C4-2B (cell line): ENCODE results near the gene EIF2AK2.

Experiments used
- ZFX ChIP-seq: fragments of 450-650 bp; IDR thresholded peaks from 2 replicates; pipeline ENCODE4 v1.6.1; 2017
- TF ChIP-seq, protein P1 (sequence below): fragments of 450-650 bp; conservative IDR thresholded peaks from 2 replicates; pipeline ENCODE4 v1.5.1; 2017; ENCODE audit warnings: mild to moderate bottlenecking

DNA sequence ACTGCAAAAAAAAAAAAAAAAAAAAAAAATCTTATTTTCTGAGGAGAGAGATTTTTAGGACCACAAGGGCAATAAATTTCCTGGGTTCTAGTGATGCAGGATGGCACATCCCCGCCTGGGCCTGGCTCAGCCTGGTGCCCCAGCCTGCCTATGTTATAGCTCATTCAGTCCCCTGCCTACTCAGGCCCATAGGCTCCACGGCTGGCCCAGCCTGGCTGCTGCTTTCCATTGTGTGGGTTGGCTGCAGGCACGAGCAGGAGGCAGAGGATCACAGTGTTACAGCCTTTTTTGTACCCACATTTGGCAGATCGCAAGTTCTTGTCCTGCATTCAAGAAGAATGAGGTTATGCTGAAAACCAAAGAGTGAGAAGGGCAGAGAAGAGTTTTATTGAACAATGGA lies 34.5 kb upstream of the EIF2AK2 start:
- TF ChIP-seq, protein P1, sequence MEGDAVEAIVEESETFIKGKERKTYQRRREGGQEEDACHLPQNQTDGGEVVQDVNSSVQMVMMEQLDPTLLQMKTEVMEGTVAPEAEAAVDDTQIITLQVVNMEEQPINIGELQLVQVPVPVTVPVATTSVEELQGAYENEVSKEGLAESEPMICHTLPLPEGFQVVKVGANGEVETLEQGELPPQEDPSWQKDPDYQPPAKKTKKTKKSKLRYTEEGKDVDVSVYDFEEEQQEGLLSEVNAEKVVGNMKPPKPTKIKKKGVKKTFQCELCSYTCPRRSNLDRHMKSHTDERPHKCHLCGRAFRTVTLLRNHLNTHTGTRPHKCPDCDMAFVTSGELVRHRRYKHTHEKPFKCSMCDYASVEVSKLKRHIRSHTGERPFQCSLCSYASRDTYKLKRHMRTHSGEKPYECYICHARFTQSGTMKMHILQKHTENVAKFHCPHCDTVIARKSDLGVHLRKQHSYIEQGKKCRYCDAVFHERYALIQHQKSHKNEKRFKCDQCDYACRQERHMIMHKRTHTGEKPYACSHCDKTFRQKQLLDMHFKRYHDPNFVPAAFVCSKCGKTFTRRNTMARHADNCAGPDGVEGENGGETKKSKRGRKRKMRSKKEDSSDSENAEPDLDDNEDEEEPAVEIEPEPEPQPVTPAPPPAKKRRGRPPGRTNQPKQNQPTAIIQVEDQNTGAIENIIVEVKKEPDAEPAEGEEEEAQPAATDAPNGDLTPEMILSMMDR = no peak
- no peak for TF ChIP-seq ZFX
